ENCODE results near the gene TRABD2B. TPM values are rescaled to one million over a fixed set of nuclear protein-coding genes. Genes with fewer than 3 reads are reported as not detected.

TRABD2B gene
- total and polyA plus RNA-seq, 2 donors (not counting 1 experiment from before 2014, with no cell fraction given) = under 0.01 TPM; not detected in 1

- no peaks in the 10 kb centered on the region for H3K79me2 ChIP-seq (ENCODE audit: control insufficient read depth, insufficient read depth, low read length)
- no peak overlapping the region for H3K27ac ChIP-seq (ENCODE audit: insufficient read depth, low read length)
- no peaks in the 10 kb centered on the region for H3K4me1 ChIP-seq (ENCODE audit: control insufficient read depth, extremely low read depth, insufficient read depth, low read length)
- H2AFZ ChIP-seq (ENCODE audit: low read length) = no peak overlapping the region
- H3K9me3 ChIP-seq (ENCODE audit: control insufficient read depth, insufficient read depth, low read depth, low read length) = no peaks in the 10 kb centered on the region
- DNase-seq (ENCODE audit: low read depth in 2 of 2) = no peak
- no peak overlapping the region for H3K4me3 ChIP-seq (replicated peaks in 1 of 4; ENCODE audit: control extremely low read depth in 1 of 4, insufficient read depth in 1 of 4, low read depth in 3 of 4, low read length in 4 of 4)
- no peaks in the 10 kb centered on the region for H3K36me3 ChIP-seq (ENCODE audit: control insufficient read depth, insufficient read depth, low read length)
- no peak overlapping the region for H3K9ac ChIP-seq (ENCODE audit: insufficient read depth, low read length)
- no peaks in the 10 kb centered on the region for H4K20me1 ChIP-seq (ENCODE audit: control insufficient read depth, extremely low read depth, insufficient read depth, low read length)
- H3K4me2 ChIP-seq (ENCODE audit: extremely low read depth, insufficient read depth, low read length) = no peak overlapping the region
- H3K27me3 ChIP-seq (ENCODE audit: control insufficient read depth, insufficient read depth, low read length) = no peaks in the 10 kb centered on the region
- TF ChIP-seq EZH2 (IDR thresholded peaks at IDR 0.05; ENCODE audit: low read length, missing control alignments) = no peak
- no peak for TF ChIP-seq CTCF (conservative IDR thresholded peaks at IDR 0.05 in 1 of 2, IDR thresholded peaks at IDR 0.05 in 1 of 2; ENCODE audit: low read depth in 1 of 2, low read length in 2 of 2)
These were observed 202.7 kb downstream of the TRABD2B start for GRCh38 chr1:47794530-47794929.

GRCh38 chr1:47794081-47794480 lies 203.1 kb downstream of the TRABD2B start:
- Histone ChIP-seq H3K27ac (ENCODE audit: insufficient read depth, low read length) (no peak overlapping the region), H3K4me3 (replicated peaks in 1 of 4; ENCODE audit: control extremely low read depth in 1 of 4, insufficient read depth in 1 of 4, low read depth in 3 of 4, low read length in 4 of 4) (no peak overlapping the region), H3K9ac (ENCODE audit: insufficient read depth, low read length) (no peak overlapping the region), H3K4me1 (ENCODE audit: control insufficient read depth, extremely low read depth, insufficient read depth, low read length) (no peaks in the 10 kb centered on the region), H2AFZ (ENCODE audit: low read length) (no peak overlapping the region), H3K27me3 (ENCODE audit: control insufficient read depth, insufficient read depth, low read length) (no peaks in the 10 kb centered on the region), H3K4me2 (ENCODE audit: extremely low read depth, insufficient read depth, low read length) (no peak overlapping the region), H3K36me3 (ENCODE audit: control insufficient read depth, insufficient read depth, low read length) (no peaks in the 10 kb centered on the region), H3K79me2 (ENCODE audit: control insufficient read depth, insufficient read depth, low read length) (no peaks in the 10 kb centered on the region), H4K20me1 (ENCODE audit: control insufficient read depth, extremely low read depth, insufficient read depth, low read length) (no peaks in the 10 kb centered on the region), H3K9me3 (ENCODE audit: control insufficient read depth, insufficient read depth, low read depth, low read length) (no peaks in the 10 kb centered on the region)
- DNase-seq (ENCODE audit: low read depth in 2 of 2) = no peak
- TF ChIP-seq EZH2 (IDR thresholded peaks at IDR 0.05; ENCODE audit: low read length, missing control alignments) (no peak), CTCF (conservative IDR thresholded peaks at IDR 0.05 in 1 of 2, IDR thresholded peaks at IDR 0.05 in 1 of 2; ENCODE audit: low read depth in 1 of 2, low read length in 2 of 2) (no peak)

GRCh38 chr1:47793563-47793962 lies 203.6 kb downstream of the TRABD2B start:
- no peak overlapping the region for H3K4me3 ChIP-seq (replicated peaks in 1 of 4; ENCODE audit: control extremely low read depth in 1 of 4, insufficient read depth in 1 of 4, low read depth in 3 of 4, low read length in 4 of 4)
- no peak overlapping the region for H3K27ac ChIP-seq (ENCODE audit: insufficient read depth, low read length)
- H3K9ac ChIP-seq (ENCODE audit: insufficient read depth, low read length) = no peak overlapping the region
- no peak overlapping the region for H2AFZ ChIP-seq (ENCODE audit: low read length)
- DNase-seq (ENCODE audit: low read depth in 2 of 2) = no peak
- no peaks in the 10 kb centered on the region for H3K4me1 ChIP-seq (ENCODE audit: control insufficient read depth, extremely low read depth, insufficient read depth, low read length)
- H3K27me3 ChIP-seq (ENCODE audit: control insufficient read depth, insufficient read depth, low read length) = no peaks in the 10 kb centered on the region
- no peak overlapping the region for H3K4me2 ChIP-seq (ENCODE audit: extremely low read depth, insufficient read depth, low read length)
- no peaks in the 10 kb centered on the region for H3K79me2 ChIP-seq (ENCODE audit: control insufficient read depth, insufficient read depth, low read length)
- H4K20me1 ChIP-seq (ENCODE audit: control insufficient read depth, extremely low read depth, insufficient read depth, low read length) = no peaks in the 10 kb centered on the region
- no peak for TF ChIP-seq EZH2 (IDR thresholded peaks at IDR 0.05; ENCODE audit: low read length, missing control alignments)
- no peak for TF ChIP-seq CTCF (conservative IDR thresholded peaks at IDR 0.05 in 1 of 2, IDR thresholded peaks at IDR 0.05 in 1 of 2; ENCODE audit: low read depth in 1 of 2, low read length in 2 of 2)
- no peaks in the 10 kb centered on the region for H3K36me3 ChIP-seq (ENCODE audit: control insufficient read depth, insufficient read depth, low read length)
- H3K9me3 ChIP-seq (ENCODE audit: control insufficient read depth, insufficient read depth, low read depth, low read length) = no peaks in the 10 kb centered on the region
